Heart left ventricle (tissue), 16 donors: ENCODE data around the gene ZBTB7C. TPM values are rescaled to one million over a fixed set of nuclear protein-coding genes. Genes with fewer than 3 reads are reported as not detected.

Experiments
- ATAC-seq, 4 donors: fragments of 200-7000 bp; cut with Tn5 transposase; one replicate each; pipeline ENCODE4 v1.9.1; 2020 to 2022; ENCODE audit warnings: moderate library complexity in 4 of 4, mild to moderate bottlenecking in 3 of 4, moderate number of reproducible peaks in 1 of 4
- DNase-seq, 5 donors: peaks; one replicate each; pipeline ENCODE4 v3.0.0-alpha.2; 2020
- H3K27ac ChIP-seq, 12 donors: fragments of 200-600 bp; sonication (generic) in 4 of 12; one replicate each; pipeline versions ENCODE4 v1.5.0 to v1.8.0; 2016 to 2022; ENCODE audit warnings: mild to moderate bottlenecking in 2 of 12
- H3K27me3 ChIP-seq, 9 donors: fragments of 200-600 bp; sonication (generic) in 2 of 9; one replicate each; pipeline versions ENCODE4 v1.5.1 to v1.8.0; 2016 to 2022; ENCODE audit warnings: mild to moderate bottlenecking in 3 of 9
- H3K36me3 ChIP-seq, 9 donors: fragments of 200-600 bp; sonication (generic) in 2 of 9; one replicate each; pipeline versions ENCODE4 v1.5.0 to v1.8.0; 2018 to 2022; ENCODE audit warnings: mild to moderate bottlenecking in 2 of 9
- H3K4me1 ChIP-seq, 12 donors: fragments of 200-600 bp; sonication (generic) in 4 of 12; one replicate each; pipeline versions ENCODE4 v1.5.0 to v1.8.0; 2016 to 2022; ENCODE audit warnings: mild to moderate bottlenecking in 3 of 12
- H3K4me3 ChIP-seq, 12 donors: fragments of 200-600 bp; sonication (generic) in 4 of 12; one replicate each; pipeline versions ENCODE4 v1.5.0 to v1.8.0; 2017 to 2022; ENCODE audit warnings: mild to moderate bottlenecking in 9 of 12, moderate library complexity in 4 of 12
- H3K9me3 ChIP-seq, 12 donors: fragments of 200-600 bp; sonication (generic) in 4 of 12; one replicate each; pipeline versions ENCODE4 v1.5.0 to v1.8.0; 2016 to 2022; ENCODE audit warnings: mild to moderate bottlenecking in 1 of 12
- CTCF ChIP-seq, 12 donors: fragments of 200-600 bp; sonication (generic) in 4 of 12; IDR thresholded peaks; one replicate each; pipeline versions ENCODE4 v1.5.0 to v1.8.0; 2018 to 2022; ENCODE audit warnings: antibody characterized with exemption in 12 of 12, mild to moderate bottlenecking in 5 of 12
- POLR2A ChIP-seq, 2 donors: fragments of 450-650 bp; IDR thresholded peaks; one replicate each; pipeline ENCODE4 v1.6.1; 2017; ENCODE audit warnings: antibody characterized with exemption in 2 of 2, mild to moderate bottlenecking in 2 of 2, moderate library complexity in 2 of 2
- WGBS, 4 donors: extraction: QIAGEN DNeasy Blood & Tissue Kit in 2 of 4; methylation state at CpG; one replicate each; pipeline versions ENCODE4 v1.1.5 to v1.1.7; 2013 to 2018; 5-methylcytosine and 5-hydroxymethylcytosine counted together
- intact Hi-C, 10 donors: fragments of 100-400 bp; cut with DNase I; formaldehyde crosslinking; loops; one replicate each; pipeline versions ENCODE4 v1.11.1 to v1.14.2; 2022
- polyA plus RNA-seq, 2 donors: library from polyadenylated mRNA; stranded (reverse); fragments of 200-250 nt; gene quantifications; one replicate each; pipeline ENCODE4 v1.2.3, GENCODE V29; 2013
- total RNA-seq, 9 donors: library from RNA; depleted of rRNA in 2 of 9; stranded (reverse); fragments of >200 nt in 2 of 9; fragmentation: NEBNext Ultra II Directional in 3 of 9; extraction: Animal tissue kit (Norgen Biotek cat#: 25700) in 3 of 9; gene quantifications; one replicate each; pipeline versions ENCODE4 v1.1.0 to v1.2.4, GENCODE V29; 2016 to 2023
- donor health status: ischemic (EF 13 %, LVEDD 7.1; RV severe dilation, severe dysfunction).
- donor health status: healthy with polysubstance abuse.
- donor health status: DM: no; HTN: yes; CAD: no.
- donor health status: DM: no; HTN: no; CAD: no.
- donor health status: ischemic (EF 25% LVEDD 6.9; RV normal size, moderate dysfunction).
- donor health status: ischemic (EF 25% LVEDD 5.7; RV mildly dilated, moderate dysfunction).
- donor health status: healthy.
- donor health status: DM: yes; HTN: yes; CAD: no.
- donor health status: ischemic (EF 35%, LVEDD 5.7; RV mildly dilated, moderate dysfunction).
- donor health status: nonischemic (EF 11% LVEDD 7.7; RV severe dilation, severe dysfunction).
- donor health status: DM: yes; HTN: yes; CAD: no.
- donor health status: PGD.
- donor health status: ischemic (EF 29% LVEDD 5.4; RV normal size, mild dysfunction).
- donor health status: nonischemic (EF 23%, LVEDD 6.1; RV moderate dilation, normal function).

The ZBTB7C gene
- total and polyA plus RNA-seq, 11 donors = 0.68 to 7.5 (median 2.3) TPM

- Histone ChIP-seq H3K4me3 (no peak overlapping the region), H3K36me3 (no peaks in the 10 kb centered on the region), H3K9me3 (peaks cover 0 to 19% (median 0%) of the 10 kb centered on the region in 12 donors), H3K27ac (no peak overlapping the region), H3K27me3 (no peaks in the 10 kb centered on the region), H3K4me1 (peaks cover 0 to 3% (median 0%) of the 10 kb centered on the region in 12 donors)
- 69 to 84% (median 80%) methylated on average over 4 of the region's 4 CpGs for WGBS, 4 donors
- DNase-seq (peak in 1 of 5 donors; percentile 6), ATAC-seq (no peak)
- TF ChIP-seq CTCF (IDR thresholded peaks at IDR 0.05) (no peak), POLR2A (IDR thresholded peaks at IDR 0.05) (no peak)
- intact Hi-C loops = no loop called here
Measured at GRCh38 chr18:48367557-48367956, 41.6 kb downstream of the ZBTB7C start.

- Histone ChIP-seq H3K27ac (no peak overlapping the region), H3K4me1 (peaks cover 0 to 3% (median 0%) of the 10 kb centered on the region in 12 donors), H3K27me3 (no peaks in the 10 kb centered on the region), H3K9me3 (peaks cover 0 to 19% (median 0%) of the 10 kb centered on the region in 12 donors), H3K36me3 (no peaks in the 10 kb centered on the region), H3K4me3 (no peak overlapping the region)
- no peak for TF ChIP-seq CTCF (IDR thresholded peaks at IDR 0.05)
- TF ChIP-seq POLR2A (IDR thresholded peaks at IDR 0.05) = no peak
- DNase-seq (no peak), ATAC-seq (no peak)
- intact Hi-C loops = no loop called here
Measured at GRCh38 chr18:48365965-48366364, 43.2 kb downstream of the ZBTB7C start.

- no peak for ATAC-seq
- WGBS, 4 donors = 93 to 96% (median 94%) methylated on average over 5 of the region's 5 CpGs
- Histone ChIP-seq H3K4me3 (no peak overlapping the region), H3K27ac (no peak overlapping the region), H3K36me3 (no peaks in the 10 kb centered on the region), H3K9me3 (peaks cover 0 to 10% (median 0%) of the 10 kb centered on the region in 12 donors), H3K27me3 (no peaks in the 10 kb centered on the region), H3K4me1 (peaks cover 0 to 3% (median 0%) of the 10 kb centered on the region in 12 donors)
- no peak for DNase-seq
- TF ChIP-seq POLR2A (IDR thresholded peaks at IDR 0.05) = no peak
- no peak for TF ChIP-seq CTCF (IDR thresholded peaks at IDR 0.05)
- intact Hi-C loops = no loop called here
Measured at GRCh38 chr18:48364146-48364545, 45.0 kb downstream of the ZBTB7C start.

- H3K27ac ChIP-seq = no peak overlapping the region
- no peaks in the 10 kb centered on the region for H3K27me3 ChIP-seq
- TF ChIP-seq CTCF (IDR thresholded peaks at IDR 0.05) = no peak
- no peak for TF ChIP-seq POLR2A (IDR thresholded peaks at IDR 0.05)
- ATAC-seq (no peak), DNase-seq (no peak)
- H3K4me1 ChIP-seq = peaks cover 0 to 3% (median 0%) of the 10 kb centered on the region in 12 donors
- no peaks in the 10 kb centered on the region for H3K36me3 ChIP-seq
- intact Hi-C loops = no loop called here
- peaks cover 0 to 9% (median 0%) of the 10 kb centered on the region in 12 donors for H3K9me3 ChIP-seq
- WGBS, 4 donors = 50 to 70% (median 62%) methylated on average over 3 of the region's 3 CpGs
- no peak overlapping the region for H3K4me3 ChIP-seq
Measured at GRCh38 chr18:48363175-48363574, 46.0 kb downstream of the ZBTB7C start.
